Medulla oblongata (tissue), 1 donor: Measurements from ENCODE around the gene ZNF444.
"Not testable (repeated sequence)": the region's sequence is repeated elsewhere in the genome, so short reads cannot be mapped to it uniquely, and the experiment has no call there.

ENCODE experiments used
- DNase-seq: peaks from one replicate; pipeline ENCODE4 v3.0.0-alpha.2; 2015; ENCODE audit errors: extremely low spot score

Gene ZNF444

DNA sequence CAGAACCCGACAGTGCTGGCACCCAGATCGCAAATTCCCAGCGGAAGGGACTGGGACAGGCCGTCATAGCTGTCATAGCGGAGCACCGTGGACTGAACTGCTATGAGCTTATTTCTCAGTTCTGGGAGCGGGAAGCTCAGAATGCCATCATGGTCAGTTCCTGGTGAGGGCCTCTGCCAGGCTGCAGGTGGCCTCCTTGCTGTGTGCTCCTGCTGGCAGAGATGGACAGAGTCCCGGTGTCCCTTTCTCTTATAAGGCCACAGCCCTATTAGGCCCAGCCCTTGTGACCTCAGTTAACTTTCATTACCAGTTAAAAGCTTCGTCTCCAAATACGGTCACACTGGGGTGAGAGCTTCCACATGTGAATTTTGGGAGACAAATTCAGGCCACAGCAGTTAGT is 4.6 kb downstream of the ZNF444 start:
- DNase-seq, result no peak

DNA sequence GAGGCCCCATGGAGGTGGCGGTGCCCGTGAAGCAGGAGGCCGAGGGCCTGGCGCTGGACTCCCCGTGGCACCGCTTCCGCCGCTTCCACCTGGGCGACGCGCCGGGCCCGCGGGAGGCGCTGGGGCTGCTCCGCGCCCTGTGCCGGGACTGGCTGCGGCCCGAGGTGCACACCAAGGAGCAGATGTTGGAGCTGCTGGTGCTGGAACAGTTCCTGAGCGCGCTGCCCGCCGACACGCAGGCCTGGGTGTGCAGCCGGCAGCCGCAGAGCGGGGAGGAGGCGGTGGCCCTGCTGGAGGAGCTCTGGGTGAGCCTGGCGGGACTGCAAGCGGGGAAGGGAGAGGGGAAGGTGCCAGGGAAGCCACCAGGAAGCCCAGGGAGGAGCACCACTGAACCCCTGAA is 5.8 kb downstream of the ZNF444 start:
- no peak for DNase-seq

- DNase-seq, result no peak
These were observed 6.2 kb downstream of the ZNF444 start for GRCh38 chr19:56147307-56147706.

DNA sequence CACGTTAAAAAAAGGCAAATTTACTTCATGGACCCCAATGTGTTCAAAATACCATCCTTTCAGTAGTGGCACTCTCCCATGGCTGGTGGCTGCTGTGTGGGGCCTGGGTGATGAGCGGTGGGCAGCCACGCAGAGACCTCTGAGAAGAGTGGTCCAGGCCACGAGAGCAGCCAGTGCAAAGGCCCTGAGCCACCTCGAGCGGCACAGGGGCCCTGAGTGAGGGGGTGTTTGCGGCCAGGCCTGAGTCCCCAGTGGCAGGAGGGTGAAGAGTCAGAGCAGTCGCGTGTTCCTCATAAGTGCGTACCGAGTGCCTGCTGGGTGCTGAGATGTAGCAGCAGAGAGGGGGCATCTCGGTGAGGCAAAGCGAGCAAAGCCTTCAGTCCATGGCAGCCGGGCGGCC is 7.0 kb downstream of the ZNF444 start:
- DNase-seq, result no peak

- not testable (repeated sequence) for DNase-seq
These were observed 8.0 kb downstream of the ZNF444 start for GRCh38 chr19:56148955-56149655.

- DNase-seq, result no peak
These were observed 8.6 kb downstream of the ZNF444 start for GRCh38 chr19:56149656-56150038.

DNA sequence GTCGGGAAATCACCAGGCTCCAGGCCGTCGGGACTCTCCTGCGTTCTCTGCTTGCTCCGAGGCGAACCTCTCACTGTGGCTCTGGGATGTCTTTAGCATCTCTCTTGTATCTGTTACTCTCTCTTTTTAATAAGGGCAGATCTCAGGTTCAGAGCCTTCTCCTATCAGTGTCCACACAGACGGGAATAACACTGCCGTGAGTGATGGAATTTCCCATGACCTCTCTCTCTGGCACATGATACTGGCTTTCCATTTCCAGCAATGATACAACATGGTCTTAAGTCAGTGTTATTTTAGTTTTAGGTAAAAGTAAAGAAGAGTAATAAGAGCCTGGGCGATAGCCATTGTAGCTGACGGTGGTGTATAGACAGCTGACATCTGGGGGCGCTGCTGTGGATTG is 9.3 kb downstream of the ZNF444 start:
- DNase-seq, result no peak

- DNase-seq, result no peak
These were observed 11.6 kb downstream of the ZNF444 start for GRCh38 chr19:56152644-56153043.

DNA sequence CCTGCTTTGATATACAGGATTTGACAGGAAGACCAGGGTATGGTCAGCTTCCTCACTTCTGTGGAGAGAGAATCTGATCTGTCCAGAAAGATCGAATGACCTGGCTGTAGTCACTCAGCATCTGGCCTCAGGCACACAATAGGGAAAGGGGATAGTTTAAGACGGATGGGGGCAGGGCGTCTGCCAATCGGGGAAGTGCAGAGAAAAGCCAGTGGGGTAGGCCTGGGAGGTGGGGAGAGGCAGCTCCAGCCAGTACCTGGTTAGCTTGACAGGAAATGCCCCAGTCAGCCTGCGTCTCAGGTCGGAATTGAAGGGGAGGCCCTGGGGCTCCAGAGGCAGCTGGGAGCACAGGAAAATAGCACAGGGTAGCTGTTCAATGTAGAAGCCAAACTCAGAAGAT is 12.4 kb downstream of the ZNF444 start:
- DNase-seq, result no peak

- no peak for DNase-seq
These were observed 14.1 kb downstream of the ZNF444 start for GRCh38 chr19:56155124-56155687.

DNA sequence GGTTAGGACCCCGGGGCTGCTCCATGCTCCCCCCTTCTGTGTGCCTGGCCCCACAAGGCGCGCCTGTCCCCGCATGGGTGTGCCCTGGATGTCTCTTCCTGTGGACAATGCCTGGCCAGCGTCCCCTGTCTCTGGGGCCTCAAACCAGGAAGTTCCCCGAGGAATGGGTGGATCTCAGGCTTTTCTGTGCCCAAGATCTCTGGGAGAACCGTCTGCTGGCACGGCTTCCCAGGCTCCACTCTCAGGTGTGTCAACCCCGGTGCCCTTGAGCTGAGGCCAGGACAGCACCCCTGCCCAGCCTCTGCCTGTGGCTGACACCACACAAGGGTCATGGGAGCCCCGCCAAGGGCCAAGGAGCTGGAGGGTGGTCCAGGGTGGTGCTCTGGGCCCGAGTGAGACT is 15.7 kb downstream of the ZNF444 start:
- no peak for DNase-seq

GRCh38 chr19:56158170-56158757 is 17.2 kb downstream of the ZNF444 start:
- no peak for DNase-seq

DNA sequence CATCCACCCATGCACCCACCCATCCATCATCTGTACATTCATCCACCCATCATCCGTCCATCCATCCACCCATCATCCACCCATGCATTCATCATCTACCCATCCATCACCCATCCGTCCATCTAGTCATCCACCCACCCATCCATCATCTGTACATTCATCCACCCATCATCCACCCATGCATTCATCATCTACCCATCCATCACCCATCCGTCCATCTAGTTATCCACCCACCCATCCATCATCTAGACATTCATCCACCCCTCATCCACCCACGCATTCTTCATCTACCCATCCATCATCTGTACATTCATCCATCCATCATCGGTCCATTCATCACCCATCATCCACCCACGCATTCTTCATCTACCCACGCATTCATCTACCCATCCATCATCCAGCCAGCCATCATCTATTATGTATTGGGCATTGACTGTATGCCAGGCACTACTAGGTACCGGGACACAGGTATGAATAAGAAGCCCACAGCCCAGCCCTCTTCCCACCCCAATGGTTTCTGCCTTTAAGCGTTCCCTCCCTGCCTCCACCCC is 18.0 kb downstream of the ZNF444 start:
- DNase-seq, result no peak

DNA sequence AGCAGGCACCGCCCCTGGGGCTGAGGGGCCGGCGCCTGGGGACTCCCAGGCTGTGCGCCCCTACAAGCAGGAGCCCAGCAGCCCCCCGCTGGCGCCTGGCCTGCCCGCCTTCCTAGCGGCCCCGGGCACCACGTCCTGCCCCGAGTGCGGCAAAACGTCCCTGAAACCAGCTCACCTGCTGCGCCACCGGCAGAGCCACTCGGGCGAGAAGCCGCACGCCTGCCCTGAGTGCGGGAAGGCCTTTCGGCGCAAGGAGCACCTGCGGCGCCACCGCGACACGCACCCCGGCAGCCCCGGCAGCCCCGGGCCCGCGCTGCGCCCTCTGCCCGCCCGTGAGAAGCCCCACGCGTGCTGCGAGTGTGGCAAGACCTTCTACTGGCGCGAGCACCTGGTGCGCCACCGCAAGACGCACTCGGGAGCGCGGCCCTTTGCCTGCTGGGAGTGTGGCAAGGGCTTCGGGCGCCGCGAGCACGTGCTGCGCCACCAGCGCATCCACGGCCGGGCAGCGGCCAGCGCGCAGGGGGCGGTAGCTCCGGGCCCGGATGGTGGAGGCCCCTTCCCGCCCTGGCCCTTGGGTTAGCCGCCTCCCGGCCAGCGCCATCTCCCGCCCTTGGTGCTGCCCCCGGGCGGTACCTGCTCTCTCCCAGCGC is 18.7 kb downstream of the ZNF444 start:
- DNase-seq, result no peak

DNA sequence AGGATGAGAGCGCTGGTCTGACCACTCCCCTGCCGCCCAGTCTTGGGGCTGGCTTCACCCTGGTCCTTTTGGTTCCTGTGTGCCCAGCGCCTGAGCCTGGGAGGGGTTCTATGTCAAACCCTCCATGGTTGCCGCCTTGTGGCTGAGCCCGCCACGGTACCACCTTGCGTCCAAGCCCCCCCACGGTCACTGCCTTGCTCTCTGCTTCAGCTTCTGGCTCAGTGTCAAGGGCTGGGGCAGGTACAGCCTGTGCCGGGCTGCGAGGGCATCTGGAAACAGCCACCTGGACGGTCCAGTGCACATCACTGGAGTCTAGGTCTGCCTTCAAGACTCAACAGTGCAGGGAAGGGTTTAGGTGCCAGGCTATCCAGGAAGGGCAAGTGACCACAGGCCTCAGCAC is 20.4 kb downstream of the ZNF444 start:
- no peak for DNase-seq

GRCh38 chr19:56162258-56162657 is 21.2 kb downstream of the ZNF444 start:
- DNase-seq, result no peak

DNA sequence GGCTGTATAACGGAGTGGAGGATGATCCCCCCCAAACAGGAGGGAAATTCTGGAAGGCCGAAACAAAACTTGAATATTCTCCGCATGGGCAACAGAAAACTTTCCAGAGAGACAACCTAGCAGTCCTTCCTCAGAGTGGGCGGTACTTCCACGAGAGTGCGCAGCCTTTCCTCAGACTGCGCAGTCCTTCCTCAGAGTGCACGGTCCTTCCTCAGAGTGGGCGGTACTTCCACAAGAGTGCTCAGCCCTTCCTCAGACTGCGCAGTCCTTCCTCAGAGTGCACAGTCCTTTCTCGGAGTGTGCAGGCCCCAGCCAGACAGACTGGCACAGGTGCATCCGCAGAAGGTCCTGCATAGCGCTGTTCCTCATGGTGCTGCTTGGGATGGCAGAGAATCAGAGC is 22.0 kb downstream of the ZNF444 start:
- DNase-seq, result no peak

DNA sequence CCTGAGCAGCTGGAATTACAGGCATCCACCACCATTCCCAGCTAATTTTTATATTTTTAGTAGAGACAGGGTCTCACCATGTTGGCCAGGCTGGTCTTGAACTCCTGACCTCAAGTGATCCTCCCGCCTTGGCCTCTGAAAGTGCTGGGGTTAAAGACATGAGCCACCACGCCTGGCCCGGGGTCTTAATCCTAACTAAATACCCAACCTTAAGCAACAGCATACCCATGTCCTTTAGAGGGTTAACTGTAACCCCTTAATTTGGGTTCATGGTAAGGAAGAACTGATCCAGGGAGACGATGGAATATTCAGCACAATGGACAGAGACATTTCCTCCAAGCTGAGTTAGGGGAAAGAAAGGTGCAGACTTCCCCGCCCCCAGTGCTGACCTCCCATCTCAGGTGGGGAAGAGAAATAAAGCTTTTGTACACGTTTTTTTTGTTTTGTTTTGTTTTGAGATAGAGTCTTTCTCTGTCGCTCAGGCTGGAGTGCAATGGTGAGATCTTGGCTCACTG is 26.0 kb downstream of the ZNF444 start:
- no peak for DNase-seq

GRCh38 chr19:56170261-56170660 is 29.2 kb downstream of the ZNF444 start:
- no peak for DNase-seq

DNA sequence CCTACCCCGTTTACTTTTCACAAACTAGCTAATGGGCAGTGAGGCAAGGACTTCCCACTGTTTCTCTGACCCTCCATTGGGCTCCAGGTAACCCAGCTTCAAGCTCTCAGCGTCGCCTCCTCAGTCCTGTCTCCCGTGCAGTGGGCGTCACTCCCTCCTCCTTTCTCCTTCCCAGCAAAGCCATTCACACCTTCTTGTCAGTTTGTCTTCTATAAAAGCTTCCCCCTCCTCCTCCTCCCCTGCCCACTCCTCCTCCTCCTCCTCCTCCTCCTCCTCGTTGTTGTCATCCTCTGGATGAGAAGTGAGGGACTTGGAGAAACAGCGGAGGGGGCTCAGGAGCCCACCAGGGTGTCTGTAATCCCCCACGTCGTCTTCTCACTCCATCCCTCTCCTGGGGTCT is 33.0 kb downstream of the ZNF444 start:
- DNase-seq, result no peak

GRCh38 chr19:56174550-56174949 is 33.5 kb downstream of the ZNF444 start:
- no peak for DNase-seq

- not testable (repeated sequence) for DNase-seq
These were observed 34.8 kb downstream of the ZNF444 start, which contains the start of gene GALP for GRCh38 chr19:56175861-56176307. TSS of gene GALP (plus strand) at chr19:56176008. CDS start at chr19:56177109, 1,101 bp downstream.
